Occipital lobe (tissue), 2 donors: ENCODE measurements around the gene ASB18. TPM values are rescaled to one million over a fixed set of nuclear protein-coding genes. Genes with fewer than 3 reads are reported as not detected.

ENCODE experiments used
- DNase-seq: peaks from one replicate; lab custom pipeline; 2025; lab: John Stamatoyannopoulos, UW
- total RNA-seq: library from RNA; depleted of rRNA; stranded (reverse); fragments of >200 nt; gene quantifications from one replicate; pipeline ENCODE4 v1.2.3, GENCODE V29; 2014

The ASB18 gene
- total RNA-seq, 1 donor from 2014 or later, result 0.78 TPM

- no peak for DNase-seq
Measured at GRCh38 chr2:236164201-236164924, 99.8 kb downstream of the ASB18 start.

GRCh38 chr2:236163471-236164200 is 100.6 kb downstream of the ASB18 start:
- no peak for DNase-seq

- DNase-seq, result no peak
Measured at GRCh38 chr2:236162882-236163470, 101.2 kb downstream of the ASB18 start.

- no peak for DNase-seq
Measured at GRCh38 chr2:236162031-236162845, 102.0 kb downstream of the ASB18 start.

- no peak for DNase-seq
Measured at GRCh38 chr2:236161531-236161930, 102.7 kb downstream of the ASB18 start.

- DNase-seq, result no peak
Measured at GRCh38 chr2:236161082-236161462, 103.1 kb downstream of the ASB18 start.

- no peak for DNase-seq
Measured at GRCh38 chr2:236160366-236161081, 103.7 kb downstream of the ASB18 start.

GRCh38 chr2:236159778-236160170 is 104.4 kb downstream of the ASB18 start:
- no peak for DNase-seq

- DNase-seq, result no peak
Measured at GRCh38 chr2:236158969-236159777, 105.0 kb downstream of the ASB18 start.

GRCh38 chr2:236157815-236158498 is 106.2 kb downstream of the ASB18 start:
- no peak for DNase-seq

GRCh38 chr2:236157366-236157765 is 106.8 kb downstream of the ASB18 start:
- no peak for DNase-seq

- no peak for DNase-seq
Measured at GRCh38 chr2:236156860-236157194, 107.4 kb downstream of the ASB18 start.

- no peak for DNase-seq
Measured at GRCh38 chr2:236156095-236156859, 107.9 kb downstream of the ASB18 start.

- DNase-seq, result no peak
Measured at GRCh38 chr2:236155406-236155805, 108.8 kb downstream of the ASB18 start.

GRCh38 chr2:236146436-236146835 is 117.8 kb downstream of the ASB18 start:
- DNase-seq, result no peak

GRCh38 chr2:236143811-236144210 is 120.4 kb downstream of the ASB18 start:
- DNase-seq, result no peak
